Peyer's patch (tissue), 4 donors: Measurements from ENCODE around the gene QPRT.
"Not testable (repeated sequence)": the region's sequence is repeated elsewhere in the genome, so short reads cannot be mapped to it uniquely, and the experiment has no call there.

Source experiments
- CTCF ChIP-seq, 6 experiments: fragments of 450-650 bp in 4 of 6; fragments of 200-600 bp in 2 of 6; sonication (generic) in 1 of 6; IDR thresholded peaks; one replicate each; pipeline ENCODE4 v1.5.1; 2017 to 2019; ENCODE audit warnings: antibody characterized with exemption in 6 of 6, mild to moderate bottlenecking in 3 of 6, moderate library complexity in 1 of 6
- POLR2A ChIP-seq, 2 donors: fragments of 450-650 bp; IDR thresholded peaks; one replicate each; pipeline ENCODE4 v1.5.1; 2017; ENCODE audit warnings: antibody characterized with exemption in 2 of 2, mild to moderate bottlenecking in 2 of 2, moderate library complexity in 2 of 2

GRCh38 chr16:29731768-29732601, 53.0 kb downstream of the QPRT start:
- not testable (repeated sequence) for TF ChIP-seq CTCF, POLR2A (IDR thresholded peaks at IDR 0.05)
